HepG2 (cell line): ENCODE results near the gene ATG4B. TPM values are rescaled to one million over a fixed set of nuclear protein-coding genes. Genes with fewer than 3 reads are reported as not detected.
A peak's percentile ranks its signal among the peaks of the same experiment; 100 is the strongest.

ENCODE experiments used
- ATAC-seq: fragments of 200-7000 bp; cut with Tn5 transposase; 3 replicates; pipeline ENCODE4 v1.9.1; 2020; ENCODE audit warnings: mild to moderate bottlenecking, moderate library complexity
- BruUV-seq: library from RNA; stranded (reverse); fragments of 400-500 nt; replicated peaks from 2 replicates; lab custom pipeline; 2021; lab: Mats Ljungman, UMichigan
- CTCF ChIA-PET: fragments of 300-600 bp; formaldehyde crosslinking; extraction: SDS; loops from one replicate; lab custom pipeline; 2021; ENCODE audit warnings: low total read pairs, inconsistent platforms, low intra/inter-chr PET ratio; lab: Yijun Ruan, JAX
- POLR2A ChIA-PET: fragments of 350-600 bp; sonication (Branson Sonifier 250); formaldehyde crosslinking; loops from one replicate; lab custom pipeline; 2020; ENCODE audit warnings: antibody characterized with exemption, inconsistent platforms; lab: Yijun Ruan, JAX
- DNase-seq: peaks from one replicate; pipeline ENCODE4 v3.0.0-alpha.2; 2015; ENCODE audit warnings: low spot score
- FAIRE-seq: peaks from 3 replicates; lab custom pipeline; 2011; peaks lifted over from hg19 to GRCh38; lab: Jason Lieb, UNC
- H2AFZ ChIP-seq: one replicate; pipeline ENCODE4 v1.6.1; 2011; ENCODE audit warnings: low read length, inconsistent platforms
- H3K27ac ChIP-seq: fragments of 300-600 bp; 3 replicates; pipeline ENCODE4 v1.8.0; 2011; ENCODE audit warnings: mixed run types, mild to moderate bottlenecking, mixed read lengths, low read length, inconsistent platforms; ENCODE audit not compliant: insufficient read depth; ENCODE audit errors: extremely low read length
- H3K27me3 ChIP-seq, 2 experiments: fragments of 200-600 bp in 1 of 2; 2 replicates in 1 of 2; 3 replicates in 1 of 2; pipeline versions ENCODE4 v1.6.0 to v1.8.0; 2011; ENCODE audit warnings: low read length in 2 of 2, mild to moderate bottlenecking in 2 of 2, moderate library complexity in 2 of 2, inconsistent platforms in 1 of 2; ENCODE audit not compliant: insufficient read depth in 2 of 2, control insufficient read depth in 1 of 2
- H3K36me3 ChIP-seq, 2 experiments: fragments of 200-600 bp in 1 of 2; replicated peaks in 1 of 2; 2 replicates in 1 of 2; 3 replicates in 1 of 2; pipeline versions ENCODE4 v1.5.1 to v1.8.0; 2011; ENCODE audit warnings: low read length in 2 of 2, inconsistent platforms in 1 of 2; ENCODE audit not compliant: insufficient read depth in 2 of 2, control insufficient read depth in 1 of 2
- H3K4me1 ChIP-seq: 2 replicates; pipeline ENCODE4 v1.5.1; 2012; ENCODE audit warnings: low read length, inconsistent platforms; ENCODE audit not compliant: insufficient read depth
- H3K4me2 ChIP-seq: 2 replicates; pipeline ENCODE4 v1.6.0; 2011; ENCODE audit warnings: low read depth, low read length, inconsistent platforms
- H3K4me3 ChIP-seq, 3 experiments: fragments of 200-600 bp in 1 of 3; sonication (generic), shearing (Covaris generic) in 1 of 3; replicated peaks in 1 of 3; 2 replicates each; pipeline ENCODE4 v1.5.1; 2011 to 2016; ENCODE audit warnings: low read length in 3 of 3, inconsistent platforms in 2 of 3, low read depth in 2 of 3, mild to moderate bottlenecking in 2 of 3, control low read depth in 1 of 3, mixed read lengths in 1 of 3; ENCODE audit not compliant: insufficient read depth in 1 of 3
- H3K79me2 ChIP-seq: one replicate; pipeline ENCODE4 v1.6.1; 2011; ENCODE audit warnings: low read length, inconsistent platforms; ENCODE audit not compliant: insufficient read depth
- H3K9ac ChIP-seq: 2 replicates; pipeline ENCODE4 v1.6.0; 2011; ENCODE audit warnings: mild to moderate bottlenecking, low read depth, low read length, inconsistent platforms; ENCODE audit not compliant: insufficient read depth
- H3K9me3 ChIP-seq: 2 replicates; pipeline ENCODE4 v1.5.1; 2012; ENCODE audit warnings: mild to moderate bottlenecking, low read length
- H4K20me1 ChIP-seq: 2 replicates; pipeline ENCODE4 v1.6.0; 2011; ENCODE audit warnings: inconsistent platforms, mild to moderate bottlenecking, low read length, moderate library complexity; ENCODE audit not compliant: insufficient read depth
- AGO2 ChIP-seq: fragments of 200-400 bp; formaldehyde crosslinking; optimal IDR thresholded peaks from 2 replicates; pipeline ENCODE3; 2017; ENCODE audit warnings: mild to moderate bottlenecking, low read depth, low read length, moderate library complexity
- FLYWCH1 ChIP-seq: sonication (generic); formaldehyde crosslinking; IDR thresholded peaks from 2 replicates; pipeline ENCODE4 v1.8.1; 2023; ENCODE audit warnings: mild to moderate bottlenecking, missing genetic modification reagents
- HNRNPLL ChIP-seq: fragments of 200-400 bp; formaldehyde crosslinking; IDR thresholded peaks from 2 replicates; pipeline ENCODE4 v1.6.1; 2017; ENCODE audit warnings: mild to moderate bottlenecking, low read depth, low read length; ENCODE audit not compliant: poor library complexity, severe bottlenecking
- RBM22 ChIP-seq: fragments of 200-400 bp; formaldehyde crosslinking; optimal IDR thresholded peaks from 2 replicates; pipeline ENCODE3; 2017; ENCODE audit warnings: mild to moderate bottlenecking, low read length, moderate library complexity
- ZKSCAN1 ChIP-seq: fragments of 150-350 bp; IDR thresholded peaks from 2 replicates; pipeline ENCODE4 v1.6.1; 2014; ENCODE audit warnings: low read length
- ZNF253 ChIP-seq: sonication (generic); formaldehyde crosslinking; IDR thresholded peaks from 2 replicates; pipeline ENCODE4 v1.8.0; 2022; ENCODE audit warnings: mild to moderate bottlenecking, missing genetic modification reagents, borderline replicate concordance
- ZNF747 ChIP-seq: sonication (generic); formaldehyde crosslinking; IDR thresholded peaks from 2 replicates; pipeline ENCODE4 v1.8.1; 2023; ENCODE audit warnings: missing genetic modification reagents, mild to moderate bottlenecking, borderline replicate concordance
- ZNF768 ChIP-seq: sonication (generic); formaldehyde crosslinking; IDR thresholded peaks from 2 replicates; pipeline ENCODE4 v1.4.0; 2020; ENCODE audit warnings: missing genetic modification reagents
- ZNF883 ChIP-seq: sonication (generic); formaldehyde crosslinking; IDR thresholded peaks from 2 replicates; pipeline ENCODE4 v1.5.1; 2020; ENCODE audit warnings: mild to moderate bottlenecking, missing genetic modification reagents; ENCODE audit errors: not compliant biosample characterization
- ZSCAN20 ChIP-seq: sonication (generic); formaldehyde crosslinking; IDR thresholded peaks from 2 replicates; pipeline ENCODE4 v1.4.0; 2020; ENCODE audit warnings: missing genetic modification reagents, mild to moderate bottlenecking, borderline replicate concordance
- WGBS: methylation state at CpG from one replicate; pipeline ENCODE4 v1.1.6; 2017; ENCODE audit warnings: low lambda C conversion rate; 5-methylcytosine and 5-hydroxymethylcytosine counted together
- in situ Hi-C: cut with HindIII; loops from 2 replicates; pipeline ENCODE4 v1.10.0; 2017; ENCODE audit warnings: low pct_unique_long_range_greater_than_20kb; ENCODE audit not compliant: extremely low pct_ligation_motif_present
- intact Hi-C: fragments of 100-400 bp; cut with micrococcal nuclease; formaldehyde crosslinking; loops from one replicate; pipeline ENCODE4 v1.10.0; 2022; ENCODE audit not compliant: unreplicated experiment
- polyA plus RNA-seq, 8 experiments: library from polyadenylated mRNA; depleted of rRNA in 3 of 8; stranded (reverse) in 7 of 8; unstranded in 1 of 8; fragments of >200 nt; fragmentation: Illumina TruSeq in 4 of 8; extraction: Trizol in 4 of 8; gene quantifications; 2 replicates each; pipeline versions ENCODE4 v1.2.1 to v1.2.3, GENCODE V29; 2011 to 2016; ENCODE audit warnings: low read depth in 4 of 8, missing spikeins in 1 of 8, mixed read lengths in 1 of 8; ENCODE audit not compliant: insufficient read depth in 1 of 8
- total RNA-seq, 5 experiments: library from RNA; depleted of rRNA; stranded (reverse); fragments of >200 nt; fragmentation: Illumina TruSeq; extraction: Trizol; gene quantifications; 2 replicates each; pipeline ENCODE4 v1.2.3, GENCODE V29; 2016; ENCODE audit warnings: low read depth in 1 of 5

The ATG4B gene
- total and polyA plus RNA-seq, 2 of the 13 experiments (the other 11 are each of a cell fraction or from before 2014, with no cell fraction given), result 95.5 to 239 TPM

DNA sequence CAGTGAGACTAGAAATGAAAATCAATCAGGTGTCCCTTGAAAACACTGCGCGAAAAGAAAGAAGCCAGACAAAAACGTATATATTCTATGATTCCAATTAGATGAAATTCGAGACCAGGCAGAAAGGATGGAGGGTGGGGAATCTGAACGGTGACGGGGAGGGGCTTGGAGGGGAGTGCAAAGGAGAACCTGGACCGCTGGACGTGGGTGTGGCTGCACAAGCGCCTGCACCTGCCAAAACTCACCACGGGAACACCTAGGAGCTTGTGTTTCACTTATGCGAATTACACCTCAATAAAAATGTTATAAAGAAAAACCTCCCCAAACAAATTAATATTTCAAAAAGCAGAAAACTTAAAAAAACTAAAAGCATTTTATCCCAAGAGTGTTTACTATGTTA, 22.5 kb upstream of the ATG4B start:
- Histone ChIP-seq H3K9me3 (no peaks in the 10 kb centered on the region), H4K20me1 (no peaks in the 10 kb centered on the region), H3K79me2 (peaks cover 75% of the 10 kb centered on the region), H3K36me3 (peaks cover 19 to 46% of the 10 kb centered on the region in 2 experiments), H3K27ac (no peak overlapping the region), H2AFZ (no peak overlapping the region), H3K4me2 (no peak overlapping the region), H3K27me3 (no peaks in the 10 kb centered on the region; a peak in 1 of 5 replicates), H3K4me3 (no peak overlapping the region), H3K9ac (no peak overlapping the region), H3K4me1 (peaks cover 21% of the 10 kb centered on the region)
- intact Hi-C loops (no loop called here), in situ Hi-C loops (no loop called here)
- ATAC-seq, result no peak
- no peak for FAIRE-seq
- CTCF ChIA-PET, result no interaction called here
- TF ChIP-seq ZNF883 (CRISPR knock-in tag), result no peak
- TF ChIP-seq ZNF747 (CRISPR knock-in tag), result no peak
- WGBS, result 91% methylated on average over 11 of the region's 11 CpGs
- BruUV-seq, result no TSS peak
- POLR2A ChIA-PET, result no interaction called here
- no peak for DNase-seq

DNA sequence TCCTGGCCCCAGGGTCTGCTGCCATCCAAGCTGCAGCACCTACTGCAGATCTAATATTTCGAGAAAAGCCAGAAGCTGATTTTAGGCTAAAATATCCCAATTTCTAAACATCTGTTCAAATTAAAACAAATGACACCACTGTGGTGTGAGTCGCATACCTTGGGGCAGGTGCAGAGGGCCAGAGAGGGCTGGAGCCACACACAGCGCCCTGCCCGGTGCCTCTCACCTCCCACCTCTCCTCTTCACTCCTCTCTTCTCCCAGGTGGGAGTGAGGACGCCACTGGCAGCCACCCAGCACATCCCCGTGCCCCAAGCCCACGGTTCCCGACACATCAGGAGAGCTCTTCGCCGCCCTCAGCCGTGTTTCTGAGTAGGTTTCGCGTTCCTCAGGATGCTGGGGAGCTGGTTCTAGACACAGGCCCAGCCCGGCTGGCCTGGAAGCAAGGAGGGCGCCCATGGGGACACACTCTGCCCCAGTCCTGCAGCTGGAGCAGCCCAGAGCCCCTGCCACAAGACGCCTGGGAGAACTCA, 21.9 kb upstream of the ATG4B start:
- CTCF ChIA-PET, result no interaction called here
- POLR2A ChIA-PET, result no interaction called here
- H3K9ac ChIP-seq, result no peak overlapping the region
- H4K20me1 ChIP-seq, result no peaks in the 10 kb centered on the region
- WGBS, result 93% methylated on average over 16 of the region's 16 CpGs
- H3K4me1 ChIP-seq, result peaks cover 19% of the 10 kb centered on the region
- intact Hi-C loops (no loop called here), in situ Hi-C loops (no loop called here)
- DNase-seq (no peak), ATAC-seq (no peak), FAIRE-seq (no peak)
- H2AFZ ChIP-seq, result no peak overlapping the region
- H3K36me3 ChIP-seq, result peaks cover 19 to 50% of the 10 kb centered on the region in 2 experiments
- H3K9me3 ChIP-seq, result no peaks in the 10 kb centered on the region
- TF ChIP-seq HNRNPLL, result no peak
- TF ChIP-seq ZNF768 (CRISPR knock-in tag), result peak; percentile 94
- no peak for TF ChIP-seq ZKSCAN1
- 0 out of 2 replicates have a peak, but pooled peaks have one; percentile 41 for TF ChIP-seq ZNF253 (CRISPR knock-in tag)
- peak; percentile 45 for TF ChIP-seq AGO2
- no peak for TF ChIP-seq FLYWCH1 (CRISPR knock-in tag)
- TF ChIP-seq RBM22, result peak; percentile 24
- TF ChIP-seq ZSCAN20 (CRISPR knock-in tag), result no peak
- no peak overlapping the region for H3K27ac ChIP-seq
- no TSS peak for BruUV-seq
- peaks cover 76% of the 10 kb centered on the region for H3K79me2 ChIP-seq
- no peak overlapping the region for H3K4me2 ChIP-seq
- no peaks in the 10 kb centered on the region; a peak in 1 of 5 replicates for H3K27me3 ChIP-seq
- H3K4me3 ChIP-seq, result no peak overlapping the region
